ENCODE results near the gene HCRT. TPM values are rescaled to one million over a fixed set of nuclear protein-coding genes. Genes with fewer than 3 reads are reported as not detected.
"Not testable (repeated sequence)": the region's sequence is repeated elsewhere in the genome, so short reads cannot be mapped to it uniquely, and the experiment has no call there.

HCRT gene
- polyA plus RNA-seq (ENCODE audit: insufficient read length in 10 of 10) = under 1 TPM in 1 of 10 donors, not detected in 9; 0.27 TPM
- long read RNA-seq, donor 1 = 0 reads
- long read RNA-seq, donor 2, partial matches to known transcripts = 0 of 1 reads
- long read RNA-seq, donor 2, other reads (novel, unspliced or antisense) = 0 of 1 reads
- long read RNA-seq, donor 3 = 0 reads
- long read RNA-seq, donor 4, partial matches to known transcripts = 0 of 1 reads
- long read RNA-seq, donor 4, other reads (novel, unspliced or antisense) = 0 of 1 reads
- long read RNA-seq, donor 5 = 0 reads
- long read RNA-seq, donor 6 = 0 reads
- long read RNA-seq, donor 7 = 0 reads
- long read RNA-seq, donor 8 = 0 reads
- long read RNA-seq, donor 9 = 0 reads

GRCh38 chr17:42184713-42185620, at the start of gene HCRT:
HCRT (minus strand) TSS chr17:42185452; CDS start chr17:42185365, 87 bp downstream.
- no peak for DNase-seq

- DNase-seq = peak in 1 of 3 donors; percentile 22
Measured at GRCh38 chr17:42233994-42234393, 48.7 kb upstream of the HCRT start.

- DNase-seq = no peak
Measured at GRCh38 chr17:42233156-42233555, 47.9 kb upstream of the HCRT start.

- no peak for DNase-seq
Measured at GRCh38 chr17:42230225-42230624, 45.0 kb upstream of the HCRT start.

GRCh38 chr17:42227849-42228700, 42.8 kb upstream of the HCRT start:
- peak in 2 of 3 donors; percentile 29 to 47 for DNase-seq

- DNase-seq = no peak
Measured at GRCh38 chr17:42225646-42226045, 40.4 kb upstream of the HCRT start.

- DNase-seq = no peak
Measured at GRCh38 chr17:42224651-42225050, 39.4 kb upstream of the HCRT start.

- peak; percentile 16 to 59 (median 44) for DNase-seq
Measured at GRCh38 chr17:42221886-42222745, 36.9 kb upstream of the HCRT start.

GRCh38 chr17:42219280-42219679, 34.0 kb upstream of the HCRT start:
- not testable (repeated sequence) for DNase-seq

- DNase-seq = no peak
Measured at GRCh38 chr17:42214156-42214555, 28.9 kb upstream of the HCRT start.

- DNase-seq = no peak
Measured at GRCh38 chr17:42212382-42212781, 27.1 kb upstream of the HCRT start.

- DNase-seq = peak; percentile 53 to 78 (median 67)
Measured at GRCh38 chr17:42211921-42212341, 26.7 kb upstream of the HCRT start.

GRCh38 chr17:42210046-42210445, 24.8 kb upstream of the HCRT start:
- no peak for DNase-seq

GRCh38 chr17:42206153-42206612, 20.9 kb upstream of the HCRT start:
- not testable (repeated sequence) for DNase-seq

GRCh38 chr17:42203354-42203753, 18.1 kb upstream of the HCRT start:
- no peak for DNase-seq

GRCh38 chr17:42202696-42203095, 17.4 kb upstream of the HCRT start:
- no peak for DNase-seq

GRCh38 chr17:42202159-42202558, 16.9 kb upstream of the HCRT start:
- DNase-seq = no peak

- no peak for DNase-seq
Measured at GRCh38 chr17:42201458-42201772, 16.2 kb upstream of the HCRT start.

- no peak for DNase-seq
Measured at GRCh38 chr17:42200706-42201457, 15.6 kb upstream of the HCRT start.

- DNase-seq = no peak
Measured at GRCh38 chr17:42199416-42200011, 14.3 kb upstream of the HCRT start.
